ENCODE measurements around the gene SSPN. TPM values are rescaled to one million over a fixed set of nuclear protein-coding genes. Genes with fewer than 3 reads are reported as not detected.
A peak's percentile ranks its signal among the peaks of the same experiment; 100 is the strongest.

The SSPN gene
- total RNA-seq (not detected), polyA plus RNA-seq (1 to 10 TPM in 1 of 2 donors, not detected in 1; 1.0 TPM)

GRCh38 chr12:26195250-26195640 is at the start of gene SSPN:
Gene SSPN (plus strand): TSS chr12:26195573. CDS start chr12:26195673, 100 bp downstream.
- Mint-ChIP-seq H3K4me1 (peaks cover 3 to 12% (median 9%) of the 10 kb centered on the region in 4 donors), H3K27me3 (peaks cover 32 to 50% of the 10 kb centered on the region in 2 donors)
- DNase-seq = no peak

GRCh38 chr12:26148291-26148690 is 47.1 kb upstream of the SSPN start:
- H3K27me3 Mint-ChIP-seq = peaks cover 8 to 12% of the 10 kb centered on the region in 2 donors
- H3K4me1 Mint-ChIP-seq = no peaks in the 10 kb centered on the region
- H3K27ac ChIP-seq (ENCODE audit: low read depth, low read length) = no peak overlapping the region
- no peaks in the 10 kb centered on the region for H3K4me1 ChIP-seq (ENCODE audit: insufficient read depth, low read length)
- DNase-seq = no peak
- POLR2A ChIA-PET (ENCODE audit: partially characterized antibody) = no interaction called here
- H3K36me3 ChIP-seq (ENCODE audit: insufficient read depth, low read length) = no peaks in the 10 kb centered on the region
- no peak overlapping the region for H3K4me3 Mint-ChIP-seq
- no peak overlapping the region for H3K27ac Mint-ChIP-seq
- no peaks in the 10 kb centered on the region for H3K9me3 Mint-ChIP-seq
- H3K4me3 ChIP-seq (ENCODE audit: low read length in 2 of 2) = no peak overlapping the region
- CTCF ChIA-PET (ENCODE audit: partially characterized antibody) = no interaction called here
- H3K9me3 ChIP-seq (ENCODE audit: control insufficient read depth in 1 of 2, low read length in 2 of 2) = no peaks in the 10 kb centered on the region
- H3K27me3 ChIP-seq (ENCODE audit: insufficient read depth, low read length) = no peaks in the 10 kb centered on the region
- intact Hi-C loops (cut with micrococcal nuclease) = no loop called here
- no peaks in the 10 kb centered on the region for H3K36me3 Mint-ChIP-seq

More at GRCh38 chr12:26195250-26195640, at the start of gene SSPN:
- no peaks in the 10 kb centered on the region for H3K36me3 ChIP-seq (ENCODE audit: insufficient read depth, low read length)
- H3K9me3 ChIP-seq (ENCODE audit: control insufficient read depth in 1 of 2, low read length in 2 of 2) = no peaks in the 10 kb centered on the region
- peaks cover 3% of the 10 kb centered on the region for H3K27me3 ChIP-seq (ENCODE audit: insufficient read depth, low read length)
- Mint-ChIP-seq H3K9me3 (no peaks in the 10 kb centered on the region), H3K36me3 (no peaks in the 10 kb centered on the region), H3K4me3 (peak within 1 kb of the TSS in 7 of 8 donors; percentile 18 to 76 (median 54)), H3K27ac (no peak within 1 kb of the TSS)
- ChIA-PET POLR2A (ENCODE audit: partially characterized antibody) (no interaction called here), CTCF (ENCODE audit: partially characterized antibody) (no interaction called here)
- intact Hi-C loops (cut with micrococcal nuclease) = no loop called here
- H3K27ac ChIP-seq (ENCODE audit: low read depth, low read length) = no peak within 1 kb of the TSS
- no peaks in the 10 kb centered on the region for H3K4me1 ChIP-seq (ENCODE audit: insufficient read depth, low read length)
- H3K4me3 ChIP-seq (ENCODE audit: low read length in 2 of 2) = no peak within 1 kb of the TSS

GRCh38 chr12:26149968-26150500 is 45.3 kb upstream of the SSPN start:
- H3K4me1 Mint-ChIP-seq = no peaks in the 10 kb centered on the region

GRCh38 chr12:26150736-26151450 is 44.5 kb upstream of the SSPN start:
- Mint-ChIP-seq H3K9me3 (no peaks in the 10 kb centered on the region), H3K36me3 (no peaks in the 10 kb centered on the region), H3K27ac (no peak overlapping the region), H3K4me1 (no peaks in the 10 kb centered on the region), H3K4me3 (no peak overlapping the region), H3K27me3 (peaks cover 8 to 12% of the 10 kb centered on the region in 2 donors)
- Histone ChIP-seq H3K4me1 (ENCODE audit: insufficient read depth, low read length) (no peaks in the 10 kb centered on the region), H3K27ac (ENCODE audit: low read depth, low read length) (no peak overlapping the region), H3K4me3 (ENCODE audit: low read length in 2 of 2) (no peak overlapping the region), H3K36me3 (ENCODE audit: insufficient read depth, low read length) (no peaks in the 10 kb centered on the region), H3K27me3 (ENCODE audit: insufficient read depth, low read length) (no peaks in the 10 kb centered on the region), H3K9me3 (ENCODE audit: control insufficient read depth in 1 of 2, low read length in 2 of 2) (no peaks in the 10 kb centered on the region)
- intact Hi-C loops (cut with micrococcal nuclease) = no loop called here
- POLR2A ChIA-PET (ENCODE audit: partially characterized antibody) = no interaction called here
- CTCF ChIA-PET (ENCODE audit: partially characterized antibody) = interaction anchor here (0.9 kb wide), 1 partner anchor 10 kb away, joined by 3 read pairs; no protein-coding TSS in a partner anchor
- no peak for DNase-seq

More at GRCh38 chr12:26149968-26150500, 45.3 kb upstream of the SSPN start:
- Mint-ChIP-seq H3K9me3 (no peaks in the 10 kb centered on the region), H3K36me3 (no peaks in the 10 kb centered on the region), H3K27me3 (peaks cover 8 to 10% of the 10 kb centered on the region in 2 donors), H3K4me3 (no peak overlapping the region), H3K27ac (no peak overlapping the region)
- Histone ChIP-seq H3K4me1 (ENCODE audit: insufficient read depth, low read length) (no peaks in the 10 kb centered on the region), H3K9me3 (ENCODE audit: control insufficient read depth in 1 of 2, low read length in 2 of 2) (no peaks in the 10 kb centered on the region), H3K27me3 (ENCODE audit: insufficient read depth, low read length) (no peaks in the 10 kb centered on the region), H3K27ac (ENCODE audit: low read depth, low read length) (no peak overlapping the region), H3K36me3 (ENCODE audit: insufficient read depth, low read length) (no peaks in the 10 kb centered on the region), H3K4me3 (ENCODE audit: low read length in 2 of 2) (no peak overlapping the region)
- intact Hi-C loops (cut with micrococcal nuclease) = no loop called here
- no peak for DNase-seq
- POLR2A ChIA-PET (ENCODE audit: partially characterized antibody) = no interaction called here
- CTCF ChIA-PET (ENCODE audit: partially characterized antibody) = interaction anchor here (0.9 kb wide), 1 partner anchor 9 kb away, joined by 3 read pairs; no protein-coding TSS in a partner anchor

GRCh38 chr12:26152507-26153102 is 42.8 kb upstream of the SSPN start:
- Histone ChIP-seq H3K27me3 (ENCODE audit: insufficient read depth, low read length) (no peaks in the 10 kb centered on the region), H3K4me1 (ENCODE audit: insufficient read depth, low read length) (no peaks in the 10 kb centered on the region), H3K4me3 (ENCODE audit: low read length in 2 of 2) (no peak overlapping the region), H3K9me3 (ENCODE audit: control insufficient read depth in 1 of 2, low read length in 2 of 2) (no peaks in the 10 kb centered on the region), H3K36me3 (ENCODE audit: insufficient read depth, low read length) (no peaks in the 10 kb centered on the region), H3K27ac (ENCODE audit: low read depth, low read length) (no peak overlapping the region)
- H3K9me3 Mint-ChIP-seq = no peaks in the 10 kb centered on the region
- no peak for DNase-seq
- no peak overlapping the region for H3K4me3 Mint-ChIP-seq
- intact Hi-C loops (cut with micrococcal nuclease) = no loop called here
- H3K36me3 Mint-ChIP-seq = no peaks in the 10 kb centered on the region
- H3K4me1 Mint-ChIP-seq = no peaks in the 10 kb centered on the region
- ChIA-PET CTCF (ENCODE audit: partially characterized antibody) (no interaction called here), POLR2A (ENCODE audit: partially characterized antibody) (no interaction called here)
- H3K27me3 Mint-ChIP-seq = peaks cover 6 to 11% of the 10 kb centered on the region in 2 donors
- H3K27ac Mint-ChIP-seq = no peak overlapping the region

GRCh38 chr12:26153421-26154154 is 41.8 kb upstream of the SSPN start:
- Mint-ChIP-seq H3K27ac (no peak overlapping the region), H3K9me3 (no peaks in the 10 kb centered on the region), H3K27me3 (peaks cover 1 to 11% of the 10 kb centered on the region in 2 donors), H3K4me3 (no peak overlapping the region), H3K36me3 (no peaks in the 10 kb centered on the region), H3K4me1 (no peaks in the 10 kb centered on the region)
- ChIA-PET POLR2A (ENCODE audit: partially characterized antibody) (no interaction called here), CTCF (ENCODE audit: partially characterized antibody) (no interaction called here)
- no peaks in the 10 kb centered on the region for H3K27me3 ChIP-seq (ENCODE audit: insufficient read depth, low read length)
- DNase-seq = no peak
- H3K4me1 ChIP-seq (ENCODE audit: insufficient read depth, low read length) = no peaks in the 10 kb centered on the region
- H3K36me3 ChIP-seq (ENCODE audit: insufficient read depth, low read length) = no peaks in the 10 kb centered on the region
- H3K27ac ChIP-seq (ENCODE audit: low read depth, low read length) = no peak overlapping the region
- no peaks in the 10 kb centered on the region for H3K9me3 ChIP-seq (ENCODE audit: control insufficient read depth in 1 of 2, low read length in 2 of 2)
- H3K4me3 ChIP-seq (ENCODE audit: low read length in 2 of 2) = no peak overlapping the region
- intact Hi-C loops (cut with micrococcal nuclease) = no loop called here

- Histone ChIP-seq H3K27ac (ENCODE audit: low read depth, low read length) (no peak overlapping the region), H3K4me3 (ENCODE audit: low read length in 2 of 2) (no peak overlapping the region), H3K36me3 (ENCODE audit: insufficient read depth, low read length) (no peaks in the 10 kb centered on the region), H3K4me1 (ENCODE audit: insufficient read depth, low read length) (no peaks in the 10 kb centered on the region), H3K9me3 (ENCODE audit: control insufficient read depth in 1 of 2, low read length in 2 of 2) (no peaks in the 10 kb centered on the region), H3K27me3 (ENCODE audit: insufficient read depth, low read length) (no peaks in the 10 kb centered on the region)
- ChIA-PET POLR2A (ENCODE audit: partially characterized antibody) (no interaction called here), CTCF (ENCODE audit: partially characterized antibody) (no interaction called here)
- Mint-ChIP-seq H3K4me3 (no peak overlapping the region), H3K27ac (no peak overlapping the region), H3K27me3 (peaks cover 8 to 16% of the 10 kb centered on the region in 2 donors), H3K9me3 (no peaks in the 10 kb centered on the region), H3K36me3 (no peaks in the 10 kb centered on the region), H3K4me1 (no peaks in the 10 kb centered on the region)
- no peak for DNase-seq
- intact Hi-C loops (cut with micrococcal nuclease) = no loop called here
Observed at GRCh38 chr12:26156201-26156871, 39.0 kb upstream of the SSPN start.

Measured in CD4-positive, alpha-beta memory T cell (primary cell).